Panc1 (cell line): Measurements from ENCODE around the gene ARHGDIA.
A peak's percentile ranks its signal among the peaks of the same experiment; 100 is the strongest.

Source experiments
- CTCF ChIP-seq: fragments of 450-650 bp; IDR thresholded peaks from 2 replicates; pipeline ENCODE4 v1.5.1; 2017; ENCODE audit warnings: mild to moderate bottlenecking
- SIN3A ChIP-seq: IDR thresholded peaks from 2 replicates; pipeline ENCODE4 v1.6.1; 2012; ENCODE audit warnings: low read depth, mild to moderate bottlenecking, low read length, moderate library complexity, borderline replicate concordance; ENCODE audit not compliant: insufficient read depth

- TF ChIP-seq CTCF (no peak), SIN3A (peak; percentile 17)
Observed at GRCh38 chr17:81867991-81868673, 3.0 kb downstream of the ARHGDIA start.
